GM12878 (cell line): ENCODE measurements around the gene BORCS6. TPM values are rescaled to one million over a fixed set of nuclear protein-coding genes. Genes with fewer than 3 reads are reported as not detected.

Experiments
- ATAC-seq: fragments of 200-7000 bp; cut with Tn5 transposase; 3 replicates; pipeline ENCODE4 v1.9.1; 2020; ENCODE audit warnings: mild to moderate bottlenecking, moderate library complexity
- BruUV-seq: library from RNA; stranded (reverse); fragments of 400-500 nt; replicated peaks from 2 replicates; lab custom pipeline; 2021; lab: Mats Ljungman, UMichigan
- CTCF ChIA-PET: fragments of 300-600 bp; sonication (Branson Sonifier 250); formaldehyde crosslinking; extraction: SDS; loops from one replicate; lab custom pipeline; 2021; ENCODE audit warnings: inconsistent platforms; lab: Yijun Ruan, JAX
- POLR2A ChIA-PET: fragments of 350-600 bp; formaldehyde crosslinking; extraction: SDS; loops from one replicate; lab custom pipeline; 2021; ENCODE audit warnings: inconsistent platforms; lab: Charles Lee
- RAD21 ChIA-PET: fragments of 300-600 bp; sonication (Branson Sonifier 250); formaldehyde crosslinking; loops from one replicate; lab custom pipeline; 2023; ENCODE audit warnings: antibody characterized with exemption; ENCODE audit not compliant: unreplicated experiment; lab: Charles Lee
- SMC1A ChIA-PET: fragments of 300-600 bp; sonication (Branson Sonifier 250); formaldehyde crosslinking; loops from one replicate; lab custom pipeline; 2023; ENCODE audit not compliant: unreplicated experiment, uncharacterized antibody; lab: Charles Lee
- DNase-seq: peaks from one replicate; pipeline ENCODE4 v3.0.0-alpha.2; 2011; ENCODE audit warnings: low read depth, low spot score
- FAIRE-seq: peaks from 3 replicates; lab custom pipeline; 2011; peaks lifted over from hg19 to GRCh38; lab: Jason Lieb, UNC
- H2AFZ ChIP-seq: 2 replicates; pipeline ENCODE4 v1.6.0; 2011; ENCODE audit warnings: low read depth, low read length, control low read depth; ENCODE audit not compliant: control insufficient read depth
- H3K27ac ChIP-seq: 2 replicates; pipeline ENCODE4 v1.5.1; 2011; ENCODE audit warnings: control low read depth; ENCODE audit not compliant: control insufficient read depth, insufficient read depth
- H3K27me3 ChIP-seq, 2 experiments: replicated peaks in 1 of 2; 2 replicates each; pipeline versions ENCODE4 v1.6.0 to v1.6.1; 2011; ENCODE audit warnings: low read length in 1 of 2; ENCODE audit not compliant: control insufficient read depth in 2 of 2, insufficient read depth in 2 of 2
- H3K36me3 ChIP-seq, 2 experiments: 2 replicates each; pipeline ENCODE4 v1.5.1; 2011; ENCODE audit warnings: low read length in 1 of 2; ENCODE audit not compliant: control insufficient read depth in 2 of 2, insufficient read depth in 2 of 2
- H3K4me1 ChIP-seq: 2 replicates; pipeline ENCODE4 v1.6.1; 2011; ENCODE audit warnings: mild to moderate bottlenecking, low read length, moderate library complexity, mixed read lengths; ENCODE audit not compliant: control insufficient read depth, insufficient read depth
- H3K4me2 ChIP-seq: 2 replicates; pipeline ENCODE4 v1.6.0; 2011; ENCODE audit warnings: control low read depth; ENCODE audit not compliant: control insufficient read depth, insufficient read depth
- H3K4me3 ChIP-seq: fragments of 200-600 bp; sonication (generic); 2 replicates; pipeline ENCODE4 v1.5.1; 2016
- H3K79me2 ChIP-seq: 2 replicates; pipeline ENCODE4 v1.6.0; 2011; ENCODE audit warnings: low read length; ENCODE audit not compliant: control insufficient read depth, insufficient read depth
- H3K9ac ChIP-seq: 2 replicates; pipeline ENCODE4 v1.8.0; 2011; ENCODE audit warnings: low read length, control low read depth, mixed read lengths; ENCODE audit not compliant: control insufficient read depth, insufficient read depth
- H3K9me3 ChIP-seq: replicated peaks from 3 replicates; pipeline ENCODE4 v1.5.1; 2011; ENCODE audit warnings: mild to moderate bottlenecking, low read length; ENCODE audit not compliant: control insufficient read depth, insufficient read depth
- H4K20me1 ChIP-seq: 2 replicates; pipeline ENCODE4 v1.6.0; 2011; ENCODE audit not compliant: control insufficient read depth, insufficient read depth
- ATF7 ChIP-seq: fragments of 450-650 bp; IDR thresholded peaks from 2 replicates; pipeline ENCODE4 v1.6.1; 2016; ENCODE audit warnings: low read depth, mild to moderate bottlenecking
- BACH1 ChIP-seq: fragments of 450-650 bp; IDR thresholded peaks from 2 replicates; pipeline ENCODE4 v1.6.1; 2017; ENCODE audit warnings: mild to moderate bottlenecking, borderline replicate concordance
- BHLHE40 ChIP-seq, 2 experiments: fragments of 450-650 bp in 1 of 2; IDR thresholded peaks; 2 replicates each; pipeline ENCODE4 v1.6.1; 2011 to 2017; ENCODE audit warnings: low read depth in 2 of 2, borderline replicate concordance in 1 of 2, improper control_type of control experiment in 1 of 2, low read length in 1 of 2, mild to moderate bottlenecking in 1 of 2
- CBFB ChIP-seq: IDR thresholded peaks from 2 replicates; pipeline ENCODE4 v1.6.1; 2016; ENCODE audit warnings: antibody characterized with exemption, low read depth
- FOXM1 ChIP-seq: IDR thresholded peaks from 2 replicates; pipeline ENCODE4 v1.6.1; 2012; ENCODE audit warnings: low read depth, mild to moderate bottlenecking, inconsistent platforms, low read length, moderate library complexity
- HCFC1 ChIP-seq: fragments of 150-350 bp; IDR thresholded peaks from 2 replicates; pipeline ENCODE4 v1.6.1; 2014; ENCODE audit warnings: low read length
- PAX5 ChIP-seq: IDR thresholded peaks from 2 replicates; pipeline ENCODE4 v1.6.1; 2011; ENCODE audit warnings: low read depth, low read length, borderline replicate concordance
- POLR2A ChIP-seq: IDR thresholded peaks from 2 replicates; pipeline ENCODE4 v1.6.1; 2011; ENCODE audit warnings: low read depth, mild to moderate bottlenecking, low read length
- RBBP5 ChIP-seq: fragments of 200-600 bp; sonication (generic); conservative IDR thresholded peaks from 2 replicates; pipeline ENCODE4 v1.6.1; 2016
- RELA ChIP-seq: fragments of 450-650 bp; IDR thresholded peaks from 2 replicates; pipeline ENCODE4 v1.8.0; 2014; ENCODE audit warnings: borderline replicate concordance; ENCODE audit not compliant: partially characterized antibody
- WRNIP1 ChIP-seq: IDR thresholded peaks from 2 replicates; pipeline ENCODE4 v1.6.1; 2011; ENCODE audit warnings: low read depth, low read length, improper control_type of control experiment, borderline replicate concordance
- ZNF217 ChIP-seq: fragments of 450-650 bp; IDR thresholded peaks from 2 replicates; pipeline ENCODE4 v1.6.1; 2017; ENCODE audit warnings: antibody characterized with exemption, mild to moderate bottlenecking
- WGBS: methylation state at CpG from one replicate; pipeline ENCODE4 v1.1.6; 2016; ENCODE audit warnings: low lambda C conversion rate; ENCODE audit not compliant: insufficient replicate concordance, insufficient coverage; ENCODE audit errors: missing lambda C conversion rate; 5-methylcytosine and 5-hydroxymethylcytosine counted together
- in situ Hi-C: fragments of 300-500 bp; cut with MboI; formaldehyde crosslinking; loops from 9 replicates; pipeline ENCODE4 v1.14.3; 2018; ENCODE audit warnings: mixed read lengths
- intact Hi-C: fragments of 100-400 bp; cut with micrococcal nuclease; formaldehyde crosslinking; loops from one replicate; pipeline ENCODE4 v1.14.2; 2022; ENCODE audit not compliant: unreplicated experiment
- polyA plus RNA-seq, 11 experiments: library from polyadenylated mRNA; depleted of rRNA in 4 of 11; unstranded in 6 of 11; stranded (reverse) in 5 of 11; fragments of >200 nt; fragmentation: Nextera tagmentation in 4 of 11; fragmentation: Illumina TruSeq in 1 of 11; extraction: Ambion mirVana in 4 of 11; extraction: Trizol in 1 of 11; gene quantifications; 1 replicate in 1 of 11; 2 replicates in 10 of 11; pipeline versions ENCODE4 v1.2.1 to v1.2.3, GENCODE V29; 2011 to 2016; ENCODE audit warnings: inconsistent platforms in 2 of 11, missing spikeins in 2 of 11, low read depth in 1 of 11
- total RNA-seq, 4 experiments: library from RNA; depleted of rRNA in 3 of 4; stranded (reverse); fragments of >200 nt in 3 of 4; fragmentation: Illumina TruSeq in 1 of 4; extraction: Trizol in 1 of 4; gene quantifications; 2 replicates each; pipeline versions ENCODE4 v1.2.1 to v1.2.3, GENCODE V29; 2013 to 2021
- TF ChIP-seq, protein P1 (sequence below): IDR thresholded peaks from 2 replicates; pipeline ENCODE4 v1.6.1; 2012; ENCODE audit warnings: low read depth, low read length, improper control_type of control experiment
- TF ChIP-seq, protein P2 (sequence below): fragments of 450-650 bp; formaldehyde crosslinking; IDR thresholded peaks from 2 replicates; pipeline ENCODE4 v1.5.0; 2022; ENCODE audit warnings: mild to moderate bottlenecking, missing genetic modification characterization
- TF ChIP-seq, protein P3 (sequence below): IDR thresholded peaks from 2 replicates; pipeline ENCODE4 v1.6.1; 2012; ENCODE audit warnings: low read length, inconsistent platforms

BORCS6 gene
- total and polyA plus RNA-seq, 10 of the 15 experiments (the other 5 are each of a cell fraction or from before 2014, with no cell fraction given), result 0.37 to 14.1 (median 6.7) TPM

DNA sequence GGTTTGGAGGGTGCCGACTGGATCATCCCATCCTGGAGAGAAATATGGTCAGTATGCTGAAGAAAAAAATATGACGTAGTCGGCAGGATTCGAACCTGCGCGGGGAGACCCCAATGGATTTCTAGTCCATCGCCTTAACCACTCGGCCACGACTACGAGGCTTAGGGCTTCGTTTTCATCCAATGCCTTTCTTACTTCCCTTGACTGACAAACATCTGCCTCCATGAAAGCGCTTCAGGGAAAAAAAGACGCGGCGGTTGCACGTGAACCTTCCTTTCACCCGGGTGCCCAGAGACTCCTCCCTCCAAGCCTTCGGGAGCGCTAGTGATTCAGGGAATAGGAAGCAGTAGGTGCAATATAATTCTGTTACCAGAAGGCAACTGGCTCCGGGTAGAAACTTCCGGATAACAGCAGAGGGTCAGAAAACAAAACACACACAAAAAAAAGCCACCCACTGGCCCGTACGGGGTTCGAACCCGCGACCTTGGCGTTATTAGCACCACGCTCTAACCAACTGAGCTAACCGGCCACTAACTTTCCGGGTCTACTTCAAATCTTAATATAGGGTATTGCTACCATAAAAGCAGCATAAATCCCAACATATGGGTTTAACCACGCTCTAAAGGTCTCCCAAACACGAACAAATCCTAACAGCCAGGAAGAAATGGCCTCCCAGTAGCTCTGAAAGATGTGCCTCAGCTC, 36.7 kb upstream of the BORCS6 start:
- ChIA-PET POLR2A (interaction anchor here (0.6 to 9.0 kb wide), 8 partner anchors 10 to 104 kb away, joined by 3 to 161 read pairs (median 4); partner anchors contain the start of genes AURKB, BORCS6, CTC1 and PFAS), RAD21 (interaction anchor here (0.8 to 6.5 kb wide), 8 partner anchors 17 to 74 kb away, joined by 3 to 117 read pairs (median 6); partner anchors contain the start of genes BORCS6, CTC1 and RANGRF), SMC1A (interaction anchor here (0.7 to 6.7 kb wide), 14 partner anchors 18 to 183 kb away, joined by 3 to 64 read pairs (median 4); partner anchors contain the start of genes CTC1, PFAS, RANGRF and SLC25A35), CTCF (interaction anchor here (0.9 to 2.6 kb wide), 6 partner anchors 20 to 107 kb away, joined by 3 to 7 read pairs (median 3); partner anchors contain the start of genes CTC1 and SLC25A35)
- BruUV-seq, result no TSS peak
- Histone ChIP-seq H3K9ac (peak overlapping the region; percentile 60; the same call in 1 of the 2 replicates), H3K9me3 (no peaks in the 10 kb centered on the region), H3K4me2 (peak overlapping the region; percentile 79), H4K20me1 (no peaks in the 10 kb centered on the region; the same call in 1 of the 2 replicates), H3K27me3 (no peaks in the 10 kb centered on the region), H3K4me3 (peak overlapping the region; percentile 44), H2AFZ (peak overlapping the region; percentile 65), H3K36me3 (peaks cover 27 to 31% of the 10 kb centered on the region in 2 experiments), H3K27ac (peak overlapping the region; percentile 54), H3K79me2 (no peaks in the 10 kb centered on the region), H3K4me1 (peaks cover 27% of the 10 kb centered on the region)
- WGBS, result under 1% methylated on average over 32 of the region's 32 CpGs
- intact Hi-C loops (loop anchor here (1.0 kb wide), 1 partner anchor 69 kb away; the partner anchor contains the start of gene SLC25A35), in situ Hi-C loops (no loop called here)
- peak; percentile 78 for DNase-seq
- FAIRE-seq, result no peak
- peak; percentile 20 for ATAC-seq
- TF ChIP-seq, protein P1, sequence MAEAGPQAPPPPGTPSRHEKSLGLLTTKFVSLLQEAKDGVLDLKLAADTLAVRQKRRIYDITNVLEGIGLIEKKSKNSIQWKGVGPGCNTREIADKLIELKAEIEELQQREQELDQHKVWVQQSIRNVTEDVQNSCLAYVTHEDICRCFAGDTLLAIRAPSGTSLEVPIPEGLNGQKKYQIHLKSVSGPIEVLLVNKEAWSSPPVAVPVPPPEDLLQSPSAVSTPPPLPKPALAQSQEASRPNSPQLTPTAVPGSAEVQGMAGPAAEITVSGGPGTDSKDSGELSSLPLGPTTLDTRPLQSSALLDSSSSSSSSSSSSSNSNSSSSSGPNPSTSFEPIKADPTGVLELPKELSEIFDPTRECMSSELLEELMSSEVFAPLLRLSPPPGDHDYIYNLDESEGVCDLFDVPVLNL, result no peak
- no peak for TF ChIP-seq HCFC1
- no peak for TF ChIP-seq WRNIP1
- no peak for TF ChIP-seq PAX5
- TF ChIP-seq CBFB, result 0 out of 2 replicates have a peak, but pooled peaks have one; percentile 59
- no peak; the same call in 1 of the 2 replicates for TF ChIP-seq FOXM1
- peak; percentile 63 for TF ChIP-seq POLR2A
- TF ChIP-seq, protein P2, sequence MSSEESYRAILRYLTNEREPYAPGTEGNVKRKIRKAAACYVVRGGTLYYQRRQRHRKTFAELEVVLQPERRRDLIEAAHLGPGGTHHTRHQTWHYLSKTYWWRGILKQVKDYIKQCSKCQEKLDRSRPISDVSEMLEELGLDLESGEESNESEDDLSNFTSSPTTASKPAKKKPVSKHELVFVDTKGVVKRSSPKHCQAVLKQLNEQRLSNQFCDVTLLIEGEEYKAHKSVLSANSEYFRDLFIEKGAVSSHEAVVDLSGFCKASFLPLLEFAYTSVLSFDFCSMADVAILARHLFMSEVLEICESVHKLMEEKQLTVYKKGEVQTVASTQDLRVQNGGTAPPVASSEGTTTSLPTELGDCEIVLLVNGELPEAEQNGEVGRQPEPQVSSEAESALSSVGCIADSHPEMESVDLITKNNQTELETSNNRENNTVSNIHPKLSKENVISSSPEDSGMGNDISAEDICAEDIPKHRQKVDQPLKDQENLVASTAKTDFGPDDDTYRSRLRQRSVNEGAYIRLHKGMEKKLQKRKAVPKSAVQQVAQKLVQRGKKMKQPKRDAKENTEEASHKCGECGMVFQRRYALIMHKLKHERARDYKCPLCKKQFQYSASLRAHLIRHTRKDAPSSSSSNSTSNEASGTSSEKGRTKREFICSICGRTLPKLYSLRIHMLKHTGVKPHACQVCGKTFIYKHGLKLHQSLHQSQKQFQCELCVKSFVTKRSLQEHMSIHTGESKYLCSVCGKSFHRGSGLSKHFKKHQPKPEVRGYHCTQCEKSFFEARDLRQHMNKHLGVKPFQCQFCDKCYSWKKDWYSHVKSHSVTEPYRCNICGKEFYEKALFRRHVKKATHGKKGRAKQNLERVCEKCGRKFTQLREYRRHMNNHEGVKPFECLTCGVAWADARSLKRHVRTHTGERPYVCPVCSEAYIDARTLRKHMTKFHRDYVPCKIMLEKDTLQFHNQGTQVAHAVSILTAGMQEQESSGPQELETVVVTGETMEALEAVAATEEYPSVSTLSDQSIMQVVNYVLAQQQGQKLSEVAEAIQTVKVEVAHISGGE, result peak; percentile 56; the same call in 1 of the 2 replicates
- peak; percentile 17 for TF ChIP-seq RELA
- peak; percentile 89 to 95 for TF ChIP-seq BHLHE40 (IDR thresholded peaks at IDR 0.05; ENCODE audit: borderline replicate concordance in 1 of 2, low read depth in 2 of 2, low read length in 1 of 2)
- peak; percentile 41; the same call in 1 of the 2 replicates for TF ChIP-seq ZNF217
- TF ChIP-seq, protein P3, sequence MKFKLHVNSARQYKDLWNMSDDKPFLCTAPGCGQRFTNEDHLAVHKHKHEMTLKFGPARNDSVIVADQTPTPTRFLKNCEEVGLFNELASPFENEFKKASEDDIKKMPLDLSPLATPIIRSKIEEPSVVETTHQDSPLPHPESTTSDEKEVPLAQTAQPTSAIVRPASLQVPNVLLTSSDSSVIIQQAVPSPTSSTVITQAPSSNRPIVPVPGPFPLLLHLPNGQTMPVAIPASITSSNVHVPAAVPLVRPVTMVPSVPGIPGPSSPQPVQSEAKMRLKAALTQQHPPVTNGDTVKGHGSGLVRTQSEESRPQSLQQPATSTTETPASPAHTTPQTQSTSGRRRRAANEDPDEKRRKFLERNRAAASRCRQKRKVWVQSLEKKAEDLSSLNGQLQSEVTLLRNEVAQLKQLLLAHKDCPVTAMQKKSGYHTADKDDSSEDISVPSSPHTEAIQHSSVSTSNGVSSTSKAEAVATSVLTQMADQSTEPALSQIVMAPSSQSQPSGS, result peak; percentile 37
- peak; percentile 67 for TF ChIP-seq BACH1
- TF ChIP-seq RBBP5, result 0 out of 2 replicates have a peak, but pooled peaks have one; percentile 25
- TF ChIP-seq ATF7, result peak; percentile 82
